Measurements from ENCODE around the gene ADRA1B.

Gene ADRA1B

DNA sequence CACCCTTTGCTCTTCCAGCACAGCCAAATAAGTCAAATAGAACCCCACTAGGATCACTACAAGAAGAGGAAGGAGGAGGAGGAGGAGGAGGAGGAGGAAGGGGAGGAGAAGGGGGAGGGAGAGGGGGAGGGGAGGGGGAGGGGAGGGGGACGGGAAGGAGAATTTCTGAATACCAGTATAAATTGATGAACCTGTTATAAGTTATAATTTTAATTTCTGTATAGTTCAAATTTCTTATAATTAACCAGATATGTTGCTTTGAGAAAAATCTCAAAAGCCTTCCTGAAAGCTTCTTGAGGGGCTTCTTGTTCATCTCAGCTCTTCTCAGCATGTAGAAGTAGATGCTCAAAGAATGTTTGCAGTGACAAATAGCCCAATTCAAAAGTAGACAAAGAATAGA lies 15.0 kb upstream of the ADRA1B start:
- no peak for DNase-seq (ENCODE audit: low read depth in 1 of 2, low spot score in 1 of 2)

- no peak for DNase-seq (ENCODE audit: low read depth in 1 of 2, low spot score in 1 of 2)
Observed at GRCh38 chr5:159901772-159902171, 14.5 kb upstream of the ADRA1B start.

- DNase-seq (ENCODE audit: low read depth in 1 of 2, low spot score in 1 of 2) = no peak
Observed at GRCh38 chr5:159902444-159903121, 13.7 kb upstream of the ADRA1B start.

DNA sequence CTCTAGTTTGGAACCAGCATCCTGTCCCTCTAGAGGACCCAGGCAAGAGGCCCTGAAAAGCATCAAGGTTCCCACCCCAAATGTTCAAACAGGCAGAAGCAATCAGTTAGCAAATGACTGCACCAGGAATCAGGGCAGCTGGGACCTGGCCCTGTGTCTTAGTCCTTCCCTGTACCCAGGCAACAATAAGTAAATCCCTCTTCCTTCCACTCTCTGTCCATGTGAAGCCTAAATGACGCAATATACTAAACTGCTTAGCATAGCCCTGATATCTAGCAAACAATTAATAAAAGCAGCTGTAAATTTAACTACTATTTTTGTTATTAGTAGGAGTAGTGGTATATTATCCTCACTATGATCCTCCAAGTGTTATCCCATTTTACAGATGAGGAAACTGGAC lies 13.2 kb upstream of the ADRA1B start:
- no peak for DNase-seq (ENCODE audit: low read depth in 1 of 2, low spot score in 1 of 2)

GRCh38 chr5:159904874-159905273 lies 11.4 kb upstream of the ADRA1B start:
- DNase-seq (ENCODE audit: low read depth in 1 of 2, low spot score in 1 of 2) = no peak

DNA sequence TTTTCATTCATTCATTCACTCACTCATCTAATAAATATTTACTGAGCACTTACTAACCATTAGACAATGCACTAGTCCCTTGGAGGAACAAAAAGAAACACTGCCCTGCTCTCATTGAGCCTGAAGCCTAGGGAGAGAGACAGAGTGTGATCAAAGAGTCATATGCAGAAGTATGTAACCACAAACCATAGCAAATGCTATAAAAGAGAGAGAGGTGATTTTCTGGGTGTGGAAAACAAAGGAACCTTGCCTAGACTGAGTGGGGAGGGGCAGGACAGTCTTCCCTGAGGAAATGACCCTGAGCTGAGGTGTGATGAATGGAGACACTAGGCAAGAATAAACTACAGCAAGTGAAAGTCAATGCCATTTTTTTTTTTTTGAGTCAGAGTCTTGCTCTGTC lies 10.8 kb upstream of the ADRA1B start:
- DNase-seq (ENCODE audit: low read depth in 1 of 2, low spot score in 1 of 2) = no peak

- no peak for DNase-seq (ENCODE audit: low read depth in 1 of 2, low spot score in 1 of 2)
Observed at GRCh38 chr5:159906463-159906862, 9.8 kb upstream of the ADRA1B start.

- no peak for DNase-seq (ENCODE audit: low read depth in 1 of 2, low spot score in 1 of 2)
Observed at GRCh38 chr5:159906943-159907342, 9.3 kb upstream of the ADRA1B start.

DNA sequence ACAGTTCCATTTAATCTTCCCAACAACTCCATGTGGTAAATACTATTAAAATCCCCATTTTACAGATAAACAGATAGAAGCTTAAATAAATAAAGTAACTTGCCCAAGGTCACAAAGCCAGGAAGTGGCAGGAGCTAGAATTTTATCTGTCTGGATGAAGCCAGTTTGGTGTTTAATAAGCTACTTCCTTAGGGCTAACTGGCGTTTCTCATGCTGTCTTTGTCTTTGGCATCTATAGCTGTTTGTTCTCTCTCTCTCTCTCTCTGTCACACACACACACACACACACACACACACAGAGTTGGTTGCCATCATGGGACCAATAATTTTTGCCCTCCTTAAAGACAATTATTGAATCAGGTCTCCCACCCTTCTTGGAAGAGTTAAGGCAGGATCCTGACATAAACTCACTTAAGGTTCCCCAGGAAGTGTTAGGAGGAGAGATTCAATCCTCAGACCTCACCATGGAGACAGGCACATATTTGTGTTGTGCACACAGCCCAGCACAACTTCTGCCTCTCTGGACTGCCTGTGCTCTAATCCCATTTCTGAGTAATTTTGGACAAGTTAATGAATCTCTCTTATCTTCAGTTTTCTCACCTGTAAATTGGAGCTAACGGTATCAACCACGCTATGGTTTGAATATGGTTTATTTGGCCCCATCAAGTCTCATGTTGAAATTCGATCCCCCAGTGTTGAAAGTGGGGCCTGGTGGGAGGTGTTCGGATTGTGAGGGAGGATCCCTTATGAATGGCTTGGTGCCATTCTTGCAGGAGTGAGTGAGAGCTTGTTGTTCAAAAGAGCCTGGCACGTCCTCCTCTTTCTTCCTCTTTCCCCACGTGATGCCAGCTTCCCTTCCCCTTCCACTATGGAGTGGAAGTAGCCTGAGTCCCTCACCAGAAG lies 8.3 kb upstream of the ADRA1B start:
- no peak for DNase-seq (ENCODE audit: low read depth in 1 of 2, low spot score in 1 of 2)

DNA sequence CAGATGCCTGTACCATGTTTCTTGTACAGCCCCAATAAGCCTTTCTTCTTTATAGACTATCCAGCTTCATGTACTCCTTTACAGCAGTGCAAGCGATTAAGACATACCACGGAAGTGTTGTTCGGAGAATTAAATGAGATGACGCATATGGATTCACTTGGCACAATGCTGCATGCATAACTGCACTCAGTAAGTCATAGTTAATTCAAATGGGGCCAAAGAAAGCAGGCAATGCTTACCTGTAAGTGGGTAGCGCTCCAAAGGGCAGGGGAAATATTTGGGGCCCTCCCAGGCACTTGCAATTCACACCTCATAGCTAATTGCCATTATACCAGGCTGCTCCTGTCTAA lies 7.7 kb upstream of the ADRA1B start:
- DNase-seq (ENCODE audit: low read depth in 1 of 2, low spot score in 1 of 2) = no peak

DNA sequence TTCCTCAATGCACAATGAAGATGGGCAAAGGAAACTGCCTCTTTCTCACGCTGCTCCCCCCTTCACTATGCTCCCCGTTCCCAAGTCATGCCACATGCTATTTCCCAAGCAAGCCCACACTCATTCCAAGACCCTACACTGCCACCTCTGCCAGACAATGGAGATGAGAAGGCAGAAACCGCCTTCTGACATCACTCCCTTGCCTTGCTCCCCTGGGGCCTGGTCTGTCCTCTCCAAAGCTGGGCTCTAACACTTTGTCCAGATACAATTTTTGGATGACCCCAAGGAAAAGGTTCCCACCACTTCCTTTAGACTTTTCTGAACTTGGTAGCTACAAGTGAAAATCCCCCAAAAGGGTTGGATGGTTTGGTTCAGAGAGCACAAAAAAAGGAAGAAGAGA lies 7.2 kb upstream of the ADRA1B start:
- no peak for DNase-seq (ENCODE audit: low read depth in 1 of 2, low spot score in 1 of 2)

- no peak for DNase-seq (ENCODE audit: low read depth in 1 of 2, low spot score in 1 of 2)
Observed at GRCh38 chr5:159910207-159910842, 6.0 kb upstream of the ADRA1B start.

- DNase-seq (ENCODE audit: low read depth in 1 of 2, low spot score in 1 of 2) = no peak
Observed at GRCh38 chr5:159910843-159911229, 5.4 kb upstream of the ADRA1B start.

DNA sequence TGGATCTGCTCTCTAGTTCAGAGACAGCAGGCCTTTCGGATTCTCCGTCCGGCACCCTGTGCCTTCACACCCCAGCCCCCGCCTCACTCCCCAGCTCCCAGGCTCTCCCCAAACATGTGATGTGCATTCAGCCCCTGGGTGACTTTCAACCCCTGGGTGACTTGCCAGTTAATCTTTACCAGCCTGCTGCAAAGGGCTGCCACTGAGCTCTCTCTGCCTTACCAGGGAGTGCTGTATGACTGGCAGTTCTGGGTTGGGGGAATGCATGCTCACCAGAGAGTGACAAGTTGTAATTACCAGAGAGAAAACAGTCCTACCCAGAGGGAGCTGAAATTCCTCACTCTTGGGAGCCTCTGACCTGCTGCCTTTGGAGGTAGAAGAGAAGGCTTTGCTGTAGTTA lies 4.9 kb upstream of the ADRA1B start:
- no peak for DNase-seq (ENCODE audit: low read depth in 1 of 2, low spot score in 1 of 2)

DNA sequence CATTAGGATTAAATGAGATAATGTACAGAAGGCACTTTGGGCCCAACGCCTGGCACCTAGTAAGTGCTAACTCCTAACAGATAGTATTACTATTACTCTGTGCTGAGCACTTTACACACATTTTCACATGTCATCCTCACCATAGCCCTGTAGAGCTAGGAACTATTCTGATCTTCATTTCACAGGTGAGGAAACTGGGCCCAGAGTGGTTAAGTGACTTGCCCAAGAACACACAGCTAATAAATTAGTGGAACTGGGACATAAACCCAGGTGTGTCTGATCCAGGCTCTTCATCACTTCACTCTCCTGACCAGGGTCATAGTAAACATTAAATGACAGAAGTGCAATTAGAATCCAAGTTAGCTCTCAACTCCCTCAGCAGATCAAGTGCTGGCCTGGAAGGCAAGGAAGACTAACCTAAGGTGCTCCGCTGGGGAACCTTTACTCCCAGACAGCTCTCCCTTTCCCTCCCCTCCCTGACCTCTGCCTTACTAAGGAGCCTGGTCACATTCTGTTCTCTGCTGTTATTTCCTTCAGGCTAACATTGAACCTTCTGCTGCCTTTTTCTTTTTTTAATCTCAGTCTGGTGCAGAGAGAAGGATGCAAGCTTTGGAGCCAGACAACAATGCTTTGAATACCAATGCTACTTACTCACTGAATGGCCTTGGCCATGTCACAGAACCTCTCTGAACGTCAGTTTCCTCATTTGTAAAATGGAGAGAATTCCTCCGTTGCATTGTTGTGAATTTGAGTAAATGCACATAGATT lies 4.1 kb upstream of the ADRA1B start:
- no peak for DNase-seq (ENCODE audit: low read depth in 1 of 2, low spot score in 1 of 2)

DNA sequence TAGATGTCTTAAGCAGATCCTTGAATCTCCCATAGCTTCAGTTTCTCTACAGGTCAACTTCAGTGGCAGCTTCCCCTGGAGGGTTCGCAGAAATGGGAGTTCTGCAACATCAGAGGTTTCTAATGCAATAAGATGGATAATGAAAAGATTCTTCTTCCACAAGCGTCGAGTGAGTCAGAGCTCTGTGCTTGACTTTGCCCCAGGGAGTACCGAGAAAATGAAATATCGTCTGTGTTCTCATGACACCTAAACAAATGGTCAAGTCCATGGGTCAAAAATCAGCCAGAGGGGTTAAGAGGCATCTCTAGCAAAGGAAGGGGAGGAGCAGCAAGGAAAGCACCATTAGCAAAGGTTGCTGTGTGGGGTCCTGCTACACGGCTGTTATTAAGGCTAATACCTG lies 3.2 kb upstream of the ADRA1B start:
- DNase-seq (ENCODE audit: low read depth in 1 of 2, low spot score in 1 of 2) = no peak

GRCh38 chr5:159913501-159913900 lies 2.8 kb upstream of the ADRA1B start:
- DNase-seq (ENCODE audit: low read depth in 1 of 2, low spot score in 1 of 2) = no peak

- no peak for DNase-seq (ENCODE audit: low read depth in 1 of 2, low spot score in 1 of 2)
Observed at GRCh38 chr5:159916841-159917761, 819 bp downstream of the ADRA1B start.

DNA sequence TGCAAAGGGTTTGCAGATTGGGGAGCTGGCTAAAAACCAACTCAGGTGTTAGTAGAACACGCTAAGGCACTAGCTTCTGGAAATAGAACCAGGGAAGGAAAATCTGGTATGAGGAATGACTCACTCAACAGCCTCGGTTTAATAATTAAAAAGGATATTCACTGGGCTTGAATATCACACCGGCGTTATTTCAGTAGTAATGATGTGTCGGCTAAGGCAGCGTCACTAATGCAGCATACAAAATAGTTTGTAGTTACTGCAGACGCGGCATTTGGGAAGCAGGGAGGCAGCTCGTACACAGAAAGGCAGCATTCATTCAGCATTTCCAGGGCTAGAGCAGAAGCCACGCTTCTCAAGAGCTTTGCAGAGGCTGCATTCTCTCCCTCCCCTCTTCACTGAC lies 1.7 kb downstream of the ADRA1B start:
- no peak for DNase-seq (ENCODE audit: low read depth in 1 of 2, low spot score in 1 of 2)

- DNase-seq (ENCODE audit: low read depth in 1 of 2, low spot score in 1 of 2) = no peak
Observed at GRCh38 chr5:159921721-159922120, 5.4 kb downstream of the ADRA1B start.
